ENCODE results near the gene VPS45. TPM values are rescaled to one million over a fixed set of nuclear protein-coding genes. Genes with fewer than 3 reads are reported as not detected.

VPS45 gene
- total and polyA plus RNA-seq, 2 of the 13 experiments (the other 11 are each of a cell fraction or from before 2014, with no cell fraction given) = 15.2 to 25.2 TPM

- TF ChIP-seq NR0B2 (CRISPR knock-in tag; IDR thresholded peaks at IDR 0.05) = no peak
- TF ChIP-seq MLLT10 (CRISPR knock-in tag; IDR thresholded peaks at IDR 0.05) = no peak
- TF ChIP-seq CTCF (CRISPR knock-in tag; IDR thresholded peaks at IDR 0.05) = 0 out of 2 replicates have a peak, but pooled peaks have one; percentile 6
These were observed 5.4 kb downstream of the VPS45 start (continued) for GRCh38 chr1:150072959-150073358.

GRCh38 chr1:150073516-150073915 is 5.9 kb downstream of the VPS45 start:
- no peak for DNase-seq (ENCODE audit: low spot score)
- H3K4me2 ChIP-seq (ENCODE audit: low read depth, low read length) = no peak overlapping the region
- H3K9ac ChIP-seq (ENCODE audit: insufficient read depth, low read depth, low read length) = no peak overlapping the region
- no peaks in the 10 kb centered on the region for H3K27me3 ChIP-seq (ENCODE audit: control insufficient read depth in 1 of 2, insufficient read depth in 2 of 2, low read length in 2 of 2)
- no peak for ATAC-seq
- H3K79me2 ChIP-seq (ENCODE audit: insufficient read depth, low read length) = peaks cover 2% of the 10 kb centered on the region
- H3K4me1 ChIP-seq (ENCODE audit: insufficient read depth, low read length) = peaks cover 7% of the 10 kb centered on the region
- ChIA-PET POLR2A (no interaction called here), CTCF (ENCODE audit: low intra/inter-chr PET ratio, low total read pairs) (interaction anchor here (1.2 to 1.5 kb wide), 2 partner anchors 95 to 114 kb away, joined by 4 to 5 read pairs; no protein-coding TSS in a partner anchor)
- WGBS (ENCODE audit: low lambda C conversion rate) = 94% methylated on average over 2 of the region's 2 CpGs
- H3K27ac ChIP-seq (ENCODE audit: extremely low read length, insufficient read depth, low read length) = no peak overlapping the region
- no peaks in the 10 kb centered on the region for H3K9me3 ChIP-seq (ENCODE audit: low read length)
- TF ChIP-seq MAFF (IDR thresholded peaks at IDR 0.05; ENCODE audit: low read depth, low read length) = no peak
- TF ChIP-seq ZNF557 (CRISPR knock-in tag; IDR thresholded peaks at IDR 0.05) = no peak
- TF ChIP-seq RBM22 (optimal IDR thresholded peaks at IDR 0.05; ENCODE audit: low read length) = no peak
- TF ChIP-seq ZNF660 (CRISPR knock-in tag; IDR thresholded peaks at IDR 0.05; ENCODE audit: borderline replicate concordance, low read depth) = no peak
- no peak for TF ChIP-seq ZNF564 (CRISPR knock-in tag; IDR thresholded peaks at IDR 0.05)
- no peak for TF ChIP-seq MTERF4 (CRISPR knock-in tag; IDR thresholded peaks at IDR 0.05)
- no peak for TF ChIP-seq NFATC3 (CRISPR knock-in tag; IDR thresholded peaks at IDR 0.05)
- TF ChIP-seq KAT2B (IDR thresholded peaks at IDR 0.05; ENCODE audit: borderline replicate concordance, low read depth, low read length) = no peak
- TF ChIP-seq ZNF570 (CRISPR knock-in tag; IDR thresholded peaks at IDR 0.05; ENCODE audit: borderline replicate concordance) = no peak
- no peak for TF ChIP-seq IKZF5 (CRISPR knock-in tag; IDR thresholded peaks at IDR 0.05)
- TF ChIP-seq ZNF574 (CRISPR knock-in tag; IDR thresholded peaks at IDR 0.05) = no peak
- TF ChIP-seq ZNF235 (CRISPR knock-in tag; IDR thresholded peaks at IDR 0.05; ENCODE audit: borderline replicate concordance) = no peak
- TF ChIP-seq CC2D1A (CRISPR knock-in tag; IDR thresholded peaks at IDR 0.05) = no peak
- no peak for TF ChIP-seq ZNF773 (CRISPR knock-in tag; IDR thresholded peaks at IDR 0.05; ENCODE audit: borderline replicate concordance)
- no peak overlapping the region for H2AFZ ChIP-seq (ENCODE audit: low read length)
- peaks cover 1 to 22% of the 10 kb centered on the region in 2 experiments; a peak in 4 of 5 replicates for H3K36me3 ChIP-seq (replicated peaks in 1 of 2; ENCODE audit: control insufficient read depth in 1 of 2, insufficient read depth in 2 of 2, low read length in 2 of 2)
- BruUV-seq (replicated peaks) = no TSS peak
- no peaks in the 10 kb centered on the region for H4K20me1 ChIP-seq (ENCODE audit: insufficient read depth, low read length)
- in situ Hi-C loops (cut with HindIII; ENCODE audit: extremely low pct_ligation_motif_present, low pct_unique_long_range_greater_than_20kb) (loop anchor here (5.0 kb wide), 1 partner anchor 94 kb away; no protein-coding TSS in a partner anchor), intact Hi-C loops (cut with micrococcal nuclease; ENCODE audit: unreplicated experiment) (loop anchor here (2.0 kb wide), 1 partner anchor 17 kb away; no protein-coding TSS in a partner anchor)
- FAIRE-seq = no peak
- H3K4me3 ChIP-seq (replicated peaks in 1 of 3; ENCODE audit: insufficient read depth in 1 of 3, low read depth in 2 of 3, low read length in 3 of 3) = no peak overlapping the region

All from HepG2 (cell line).